K562 (cell line): ENCODE results near the gene ATP2A3. TPM values are rescaled to one million over a fixed set of nuclear protein-coding genes. Genes with fewer than 3 reads are reported as not detected.
A peak's percentile ranks its signal among the peaks of the same experiment; 100 is the strongest.

ENCODE experiments used
- ARID1B ChIP-seq: fragments of 450-650 bp; IDR thresholded peaks from 2 replicates; pipeline ENCODE4 v1.6.1; 2016; ENCODE audit warnings: antibody characterized with exemption, mild to moderate bottlenecking, inconsistent platforms
- BACH1 ChIP-seq: fragments of 200-800 bp; sonication (Bioruptor generic); IDR thresholded peaks from 2 replicates; pipeline ENCODE4 v1.6.1; 2016; ENCODE audit warnings: missing genetic modification characterization, missing compliant biosample characterization
- CC2D1A ChIP-seq: fragments of 450-650 bp; IDR thresholded peaks from 2 replicates; pipeline ENCODE4 v1.6.1; 2017; ENCODE audit warnings: mild to moderate bottlenecking
- CCAR2 ChIP-seq: fragments of 200-400 bp; formaldehyde crosslinking; IDR thresholded peaks from 2 replicates; pipeline ENCODE4 v1.6.1; 2017; ENCODE audit warnings: mild to moderate bottlenecking, low read depth, low read length
- CREM ChIP-seq: IDR thresholded peaks from 2 replicates; pipeline ENCODE4 v1.6.1; 2014; ENCODE audit warnings: antibody characterized with exemption, low read depth
- CTCFL ChIP-seq: IDR thresholded peaks from 2 replicates; pipeline ENCODE4 v1.6.1; 2011; ENCODE audit warnings: borderline replicate concordance, low read depth, mild to moderate bottlenecking, moderate library complexity, low read length; ENCODE audit not compliant: insufficient read depth, poor library complexity, severe bottlenecking
- ETV5 ChIP-seq: sonication (generic); formaldehyde crosslinking; IDR thresholded peaks from 2 replicates; pipeline ENCODE4 v1.4.0; 2020; ENCODE audit warnings: low read depth, mild to moderate bottlenecking, missing genetic modification reagents
- FIP1L1 ChIP-seq: fragments of 200-400 bp; formaldehyde crosslinking; IDR thresholded peaks from 2 replicates; pipeline ENCODE4 v1.6.1; 2018; ENCODE audit warnings: mild to moderate bottlenecking, low read depth, low read length; ENCODE audit not compliant: poor library complexity, severe bottlenecking
- FOSL1 ChIP-seq: fragments of 200-800 bp; sonication (Bioruptor generic); conservative IDR thresholded peaks from 2 replicates; pipeline ENCODE4 v1.6.1; 2016; ENCODE audit warnings: missing genetic modification characterization, missing compliant biosample characterization
- FOXP1 ChIP-seq: sonication (generic); formaldehyde crosslinking; IDR thresholded peaks from 2 replicates; pipeline ENCODE4 v1.8.0; 2022; ENCODE audit warnings: mild to moderate bottlenecking, missing genetic modification reagents
- JUND ChIP-seq, 2 experiments: IDR thresholded peaks; 2 replicates in 1 of 2; 3 replicates in 1 of 2; pipeline ENCODE4 v1.6.1; 2011; ENCODE audit warnings: borderline replicate concordance in 2 of 2, low read depth in 2 of 2, low read length in 2 of 2, improper control_type of control experiment in 1 of 2, missing biosample characterization in 1 of 2, missing genetic modification characterization in 1 of 2, missing genetic modification reagents in 1 of 2
- KDM4B ChIP-seq, 2 experiments: fragments of 450-650 bp in 1 of 2; sonication (generic) in 1 of 2; IDR thresholded peaks; 2 replicates each; pipeline ENCODE4 v1.6.1; 2016 to 2017; ENCODE audit warnings: borderline replicate concordance in 2 of 2, antibody characterized with exemption in 1 of 2, low read depth in 1 of 2, mild to moderate bottlenecking in 1 of 2
- MCM3 ChIP-seq: fragments of 450-650 bp; IDR thresholded peaks from 2 replicates; pipeline ENCODE4 v1.6.1; 2016
- MED1 ChIP-seq: sonication (generic); formaldehyde crosslinking; IDR thresholded peaks from 2 replicates; pipeline ENCODE4 v1.8.1; 2023; ENCODE audit warnings: missing genetic modification reagents, borderline replicate concordance
- MYNN ChIP-seq, 2 experiments: sonication (generic); formaldehyde crosslinking in 1 of 2; IDR thresholded peaks; 2 replicates each; pipeline versions ENCODE4 v1.5.0 to v1.6.1; 2016 to 2020; ENCODE audit warnings: antibody characterized with exemption in 1 of 2, missing genetic modification reagents in 1 of 2
- NR4A1 ChIP-seq, 2 experiments: fragments of 250-450 bp in 1 of 2; fragments of 450-650 bp in 1 of 2; sonication (Bioruptor Pico) in 1 of 2; IDR thresholded peaks; 2 replicates each; pipeline versions ENCODE4 v1.4.0 to v1.6.1; 2016 to 2020; ENCODE audit warnings: mild to moderate bottlenecking in 2 of 2, missing compliant biosample characterization in 1 of 2, missing genetic modification characterization in 1 of 2, moderate library complexity in 1 of 2
- PHF20 ChIP-seq: fragments of 450-650 bp; IDR thresholded peaks from 2 replicates; pipeline ENCODE4 v1.6.1; 2018; ENCODE audit not compliant: partially characterized antibody
- RB1 ChIP-seq: fragments of 450-650 bp; IDR thresholded peaks from 2 replicates; pipeline ENCODE4 v1.6.1; 2017; ENCODE audit warnings: low read depth, mild to moderate bottlenecking
- RBM34 ChIP-seq: fragments of 200-400 bp; formaldehyde crosslinking; IDR thresholded peaks from 2 replicates; pipeline ENCODE4 v1.6.1; 2018; ENCODE audit warnings: low read length, borderline replicate concordance; ENCODE audit not compliant: insufficient read depth
- RHOXF2B ChIP-seq: fragments of 250-450 bp; sonication (Bioruptor Pico); conservative IDR thresholded peaks from 2 replicates; pipeline ENCODE4 v1.5.1; 2021
- SIN3A ChIP-seq, 2 experiments: fragments of 150-350 bp in 1 of 2; IDR thresholded peaks; 2 replicates each; pipeline ENCODE4 v1.6.1; 2011 to 2016; ENCODE audit warnings: borderline replicate concordance in 2 of 2, low read depth in 2 of 2, low read length in 2 of 2, mild to moderate bottlenecking in 2 of 2, moderate library complexity in 2 of 2; ENCODE audit not compliant: control insufficient read depth in 1 of 2
- SOX6 ChIP-seq: fragments of 450-650 bp; IDR thresholded peaks from 2 replicates; pipeline ENCODE4 v1.6.1; 2014; ENCODE audit warnings: mild to moderate bottlenecking
- ZKSCAN3 ChIP-seq: fragments of 250-450 bp; sonication (Bioruptor Pico); IDR thresholded peaks from 2 replicates; pipeline ENCODE4 v1.4.0; 2020
- polyA plus RNA-seq, 8 experiments: library from polyadenylated mRNA; depleted of rRNA in 4 of 8; stranded (reverse) in 5 of 8; unstranded in 3 of 8; fragments of >200 nt; fragmentation: Nextera tagmentation in 2 of 8; fragmentation: Illumina TruSeq in 1 of 8; extraction: Ambion mirVana in 2 of 8; extraction: Trizol in 1 of 8; gene quantifications; 2 replicates each; pipeline versions ENCODE4 v1.2.1 to v1.2.3, GENCODE V29; 2011 to 2014; ENCODE audit warnings: inconsistent platforms in 1 of 8, missing spikeins in 1 of 8
- total RNA-seq, 7 experiments: library from RNA; depleted of rRNA in 6 of 7; stranded (reverse); fragments of >200 nt in 6 of 7; fragmentation: Illumina TruSeq in 2 of 7; extraction: Trizol in 2 of 7; gene quantifications; 2 replicates each; pipeline versions ENCODE4 v1.2.1 to v1.2.3, GENCODE V29; 2011 to 2021; ENCODE audit warnings: low replicate concordance in 1 of 7
- TF ChIP-seq, protein P1 (sequence below), 2 experiments: fragments of 250-450 bp in 1 of 2; fragments of 450-650 bp in 1 of 2; sonication (Bioruptor Pico) in 1 of 2; IDR thresholded peaks; 2 replicates each; pipeline versions ENCODE4 v1.6.1 to v1.8.0; 2016 to 2021; ENCODE audit warnings: mild to moderate bottlenecking in 2 of 2, moderate library complexity in 2 of 2, missing compliant biosample characterization in 1 of 2, missing genetic modification characterization in 1 of 2
- TF ChIP-seq, protein P2 (sequence below): fragments of 250-450 bp; sonication (Bioruptor Pico); IDR thresholded peaks from 2 replicates; pipeline ENCODE4 v1.9.0; 2021; ENCODE audit warnings: mild to moderate bottlenecking

ATP2A3 gene
- total and polyA plus RNA-seq, 9 of the 15 experiments (the other 6 are each of a cell fraction or from before 2014, with no cell fraction given) = 0.65 to 103 (median 31.3) TPM

- TF ChIP-seq ZKSCAN3 (no peak), BACH1 (tag) (no peak), SOX6 (no peak), SIN3A (IDR thresholded peaks at IDR 0.05; ENCODE audit: borderline replicate concordance in 2 of 2, control insufficient read depth in 1 of 2, low read depth in 2 of 2, low read length in 2 of 2) (no peak), KDM4B (IDR thresholded peaks at IDR 0.05; ENCODE audit: borderline replicate concordance in 2 of 2, low read depth in 1 of 2) (no peak), FOSL1 (tag) (no peak), RHOXF2B (no peak), RB1 (peak; percentile 61; the same call in 1 of the 2 replicates), MED1 (no peak), ETV5 (CRISPR knock-in tag) (peak; percentile 59; the same call in 1 of the 2 replicates), JUND (IDR thresholded peaks at IDR 0.05; ENCODE audit: borderline replicate concordance, low read depth, low read length) (peak; percentile 48; the same call in 1 of the 2 replicates), JUND (tag; IDR thresholded peaks at IDR 0.05; ENCODE audit: borderline replicate concordance, low read depth, low read length) (no peak; the same call in 2 of the 3 replicates), PHF20 (no peak), CREM (peak; percentile 61; the same call in 1 of the 2 replicates), FOXP1 (no peak), NR4A1 (CRISPR knock-in tag; IDR thresholded peaks at IDR 0.05) (no peak), NR4A1 (tag; IDR thresholded peaks at IDR 0.05) (no peak), CCAR2 (no peak), RBM34 (no peak), MCM3 (no peak), FIP1L1 (no peak), ARID1B (no peak), MYNN (IDR thresholded peaks at IDR 0.05) (0 out of 2 replicates have a peak, but pooled peaks have one; percentile 15), MYNN (CRISPR knock-in tag; IDR thresholded peaks at IDR 0.05) (no peak), CTCFL (no peak), CC2D1A (no peak)
- TF ChIP-seq, protein P1, sequence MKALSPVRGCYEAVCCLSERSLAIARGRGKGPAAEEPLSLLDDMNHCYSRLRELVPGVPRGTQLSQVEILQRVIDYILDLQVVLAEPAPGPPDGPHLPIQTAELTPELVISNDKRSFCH (CRISPR knock-in tag; IDR thresholded peaks at IDR 0.05) = no peak
- TF ChIP-seq, protein P1 (tag; IDR thresholded peaks at IDR 0.05) = no peak
- TF ChIP-seq, protein P2, sequence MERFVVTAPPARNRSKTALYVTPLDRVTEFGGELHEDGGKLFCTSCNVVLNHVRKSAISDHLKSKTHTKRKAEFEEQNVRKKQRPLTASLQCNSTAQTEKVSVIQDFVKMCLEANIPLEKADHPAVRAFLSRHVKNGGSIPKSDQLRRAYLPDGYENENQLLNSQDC (CRISPR knock-in tag) = no peak
Measured at GRCh38 chr17:3913531-3914311, 50.5 kb downstream of the ATP2A3 start (continued).
